CD4-positive, alpha-beta T cell treated with Interferon gamma for 1 hour (primary cell): Measurements from ENCODE around the gene CDCA5.

Source experiments
- DNase-seq: peaks from one replicate; pipeline ENCODE4 v3.0.0-alpha.2; 2020

CDCA5 gene

DNA sequence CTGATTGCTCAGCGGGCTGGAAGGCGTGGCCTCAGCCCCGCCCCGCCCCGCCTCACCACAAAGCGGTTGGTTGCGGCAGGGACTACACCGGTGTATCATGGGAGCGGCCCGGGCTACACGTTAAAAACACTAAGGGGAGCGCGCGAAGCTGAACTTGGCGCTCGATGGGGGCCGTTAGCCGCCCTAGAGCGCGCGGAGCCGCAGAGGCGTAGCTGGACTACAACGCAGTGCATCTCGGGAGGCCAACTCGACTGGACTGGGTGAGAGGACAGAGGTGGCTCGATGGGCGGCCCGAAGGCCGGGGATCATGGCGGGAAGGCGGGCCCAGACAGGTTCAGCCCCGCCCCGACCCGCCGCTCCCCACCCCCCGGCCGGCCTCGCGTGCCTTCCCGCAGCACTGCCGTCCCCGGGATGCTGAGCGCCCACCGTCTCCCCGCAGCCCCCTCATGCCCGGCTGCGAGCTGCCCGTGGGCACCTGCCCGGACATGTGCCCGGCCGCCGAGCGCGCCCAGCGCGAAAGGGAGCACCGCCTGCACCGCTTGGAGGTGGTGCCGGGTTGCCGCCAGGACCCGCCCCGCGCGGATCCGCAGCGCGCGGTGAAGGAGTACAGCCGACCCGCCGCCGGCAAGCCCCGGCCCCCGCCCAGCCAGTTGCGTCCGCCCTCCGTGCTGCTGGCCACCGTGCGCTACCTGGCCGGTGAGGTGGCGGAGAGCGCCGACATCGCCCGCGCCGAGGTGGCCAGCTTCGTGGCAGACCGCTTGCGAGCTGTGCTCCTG, 42.8 kb downstream of the CDCA5 start, which contains the start of gene SAC3D1:
TSS of gene SAC3D1 (plus strand) at position 364 of the 776 bp plus-strand sequence. CDS start at position 447, 83 bp downstream.
- peak; percentile 89 for DNase-seq

DNA sequence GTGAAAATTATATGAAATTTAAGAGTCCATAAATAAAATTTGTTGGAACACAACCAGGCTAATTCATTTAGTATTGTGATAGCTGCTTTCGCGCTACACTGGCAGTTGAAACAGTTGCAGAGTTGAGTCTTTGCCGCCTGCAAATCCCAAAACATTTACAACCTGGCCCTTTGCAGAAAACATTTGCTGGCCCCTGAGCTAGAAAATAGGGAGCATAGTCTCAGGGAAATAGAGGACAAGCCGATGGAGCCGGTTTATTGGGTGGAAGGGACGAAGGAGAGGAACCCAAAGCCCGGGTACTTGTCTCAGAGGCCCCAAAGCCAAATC, 43.4 kb downstream of the CDCA5 start:
- no peak for DNase-seq

DNA sequence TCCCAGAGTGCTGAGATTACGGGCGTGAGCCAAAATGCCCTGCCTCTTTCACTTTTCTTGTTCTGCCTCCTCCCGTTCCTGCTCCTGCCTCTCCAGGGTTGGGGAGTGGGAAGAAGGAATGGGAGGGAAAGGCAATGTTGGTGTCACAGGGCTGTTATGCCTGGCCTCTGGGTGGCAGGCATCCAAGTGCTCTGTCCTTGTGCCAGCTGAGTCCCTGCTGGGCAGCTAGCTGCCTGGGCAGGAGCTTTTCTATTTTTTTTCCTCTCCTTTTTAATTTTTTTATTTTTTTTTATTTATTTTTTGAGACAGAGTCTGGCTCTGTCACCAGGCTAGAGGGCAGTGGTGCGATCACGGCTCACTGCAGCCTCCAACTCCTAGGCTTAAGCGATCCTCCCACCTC, 46.9 kb downstream of the CDCA5 start:
- DNase-seq: no peak

DNA sequence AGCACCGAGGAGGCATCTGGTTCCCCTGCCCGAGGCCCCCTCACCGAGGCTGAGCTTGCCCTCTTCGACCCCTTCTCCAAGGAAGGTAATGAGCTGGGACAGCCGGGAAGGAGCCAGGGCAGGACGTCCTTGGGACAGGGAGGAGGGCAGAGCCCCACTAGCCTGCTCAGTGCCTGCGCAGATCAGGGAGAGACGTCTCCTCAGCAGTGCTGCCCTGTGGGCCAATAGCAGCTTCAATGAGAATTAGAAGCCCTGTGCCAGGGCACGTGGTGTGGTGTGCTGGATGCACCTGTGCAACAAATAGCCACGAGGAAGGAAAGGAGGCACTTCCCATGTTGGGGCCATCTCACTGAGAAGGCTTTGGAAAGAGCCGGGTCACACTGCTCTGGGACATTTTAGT, 48.3 kb downstream of the CDCA5 start:
- DNase-seq: no peak

DNA sequence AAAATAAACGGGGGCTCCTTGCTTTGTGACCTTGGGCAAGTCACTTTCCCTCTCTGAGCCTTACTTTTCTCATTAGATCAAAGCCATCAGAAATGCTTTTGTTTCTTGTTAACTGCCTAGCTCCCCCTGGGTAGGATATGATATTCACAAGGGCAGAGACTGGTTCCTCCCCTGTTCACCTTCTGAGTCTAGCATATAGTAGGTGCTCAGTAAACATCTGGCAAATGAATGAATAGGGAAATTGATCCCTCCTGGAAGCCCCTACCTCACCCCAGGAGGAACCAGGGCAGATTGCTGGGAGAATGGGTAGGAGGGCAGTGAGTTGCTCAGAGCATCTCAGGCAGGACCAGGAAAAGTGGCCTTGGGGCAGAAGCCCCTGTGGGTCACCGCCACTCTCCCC, 49.4 kb downstream of the CDCA5 start:
- no peak for DNase-seq

DNA sequence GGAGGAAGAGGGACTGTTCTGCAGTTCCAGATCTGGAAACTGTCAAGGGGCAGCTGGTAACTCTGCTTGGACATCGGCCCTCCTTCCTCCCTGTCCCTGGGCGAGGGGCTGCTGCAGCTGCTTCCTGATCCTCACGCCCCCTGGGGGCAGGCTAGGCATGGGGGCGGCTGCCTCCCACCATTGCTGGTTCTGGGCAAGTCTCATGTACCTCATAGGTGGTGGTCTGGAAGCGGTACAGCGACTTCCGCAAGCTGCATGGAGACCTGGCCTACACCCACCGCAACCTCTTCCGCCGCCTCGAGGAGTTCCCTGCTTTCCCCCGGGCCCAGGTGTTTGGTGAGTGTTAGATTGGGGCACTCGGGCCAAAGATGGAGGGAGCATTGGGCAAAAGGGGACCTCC, 51.6 kb downstream of the CDCA5 start:
- DNase-seq: no peak
